ENCODE results near the gene SMCO2.

The SMCO2 gene

GRCh38 chr12:27453421-27453820, 6.9 kb downstream of the SMCO2 start:
- no peak for FAIRE-seq

DNA sequence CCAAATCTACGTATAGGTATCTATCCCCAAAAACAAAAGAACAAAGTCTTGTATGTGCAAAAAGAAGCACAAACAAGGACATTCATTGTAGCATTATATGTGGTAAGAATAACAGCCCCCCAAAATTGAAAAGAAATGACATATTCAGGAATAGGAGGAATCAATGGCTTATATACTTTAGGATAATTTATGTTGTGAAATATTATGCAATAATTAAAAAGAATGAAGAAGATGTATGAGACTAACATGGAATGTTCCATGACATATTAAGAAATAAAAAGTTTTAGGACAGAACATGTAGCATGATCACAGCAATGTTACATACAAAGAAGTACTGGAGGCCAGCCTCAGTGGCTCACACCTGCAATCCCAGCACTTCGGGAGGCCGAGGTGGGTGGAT, 9.1 kb downstream of the SMCO2 start:
- FAIRE-seq: no peak
- DNase-seq (ENCODE audit: low spot score): no peak

More at GRCh38 chr12:27453421-27453820, 6.9 kb downstream of the SMCO2 start:
- DNase-seq (ENCODE audit: low spot score): no peak

DNA sequence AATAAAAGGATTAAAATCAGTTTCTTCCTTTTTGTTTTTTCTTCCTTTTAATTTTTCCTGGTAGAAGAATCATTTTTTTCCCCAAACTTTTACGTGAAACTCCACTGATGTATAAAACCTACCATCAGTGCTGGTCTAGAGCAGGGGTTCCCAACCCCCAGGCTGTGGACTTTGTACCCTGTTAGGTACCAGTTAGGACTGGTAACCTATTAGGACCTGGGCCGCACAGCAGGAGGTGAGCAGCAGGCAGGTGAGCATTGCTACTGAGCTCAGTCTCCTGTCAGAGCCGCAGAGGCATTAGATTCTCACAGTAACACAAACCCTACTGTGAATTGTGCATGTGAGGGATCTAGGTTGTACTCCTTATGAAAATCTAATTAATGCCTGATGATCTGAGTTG, 10.1 kb downstream of the SMCO2 start:
- FAIRE-seq (no peak), DNase-seq (ENCODE audit: low spot score) (no peak)

GRCh38 chr12:27460471-27460978, 14.0 kb downstream of the SMCO2 start:
- FAIRE-seq: no peak
- peak; percentile 43 for DNase-seq (ENCODE audit: low spot score)

GRCh38 chr12:27462151-27462694, 15.7 kb downstream of the SMCO2 start:
- peak; percentile 21 for DNase-seq (ENCODE audit: low spot score)
- FAIRE-seq: peak; percentile 52

DNA sequence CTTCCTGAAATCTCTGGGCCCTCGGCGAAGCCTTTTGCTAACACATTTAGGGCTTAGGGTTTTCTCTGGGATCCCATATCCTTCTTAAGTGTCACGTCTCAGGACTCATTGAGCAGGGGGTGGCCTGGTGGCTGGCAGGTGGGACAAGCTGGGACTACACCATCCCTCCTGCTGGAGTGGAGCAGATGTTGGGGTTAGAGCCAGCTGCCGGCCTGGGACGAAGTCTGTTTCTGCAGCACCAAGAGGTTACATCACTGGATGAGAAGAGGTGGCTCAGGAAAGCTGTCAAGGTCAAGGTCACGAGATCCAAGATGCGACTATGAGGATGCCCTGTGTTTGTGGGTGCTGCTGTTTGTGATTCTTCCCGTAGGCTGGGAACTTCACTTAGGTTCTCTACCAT, 16.3 kb downstream of the SMCO2 start:
- no peak for DNase-seq (ENCODE audit: low spot score)

DNA sequence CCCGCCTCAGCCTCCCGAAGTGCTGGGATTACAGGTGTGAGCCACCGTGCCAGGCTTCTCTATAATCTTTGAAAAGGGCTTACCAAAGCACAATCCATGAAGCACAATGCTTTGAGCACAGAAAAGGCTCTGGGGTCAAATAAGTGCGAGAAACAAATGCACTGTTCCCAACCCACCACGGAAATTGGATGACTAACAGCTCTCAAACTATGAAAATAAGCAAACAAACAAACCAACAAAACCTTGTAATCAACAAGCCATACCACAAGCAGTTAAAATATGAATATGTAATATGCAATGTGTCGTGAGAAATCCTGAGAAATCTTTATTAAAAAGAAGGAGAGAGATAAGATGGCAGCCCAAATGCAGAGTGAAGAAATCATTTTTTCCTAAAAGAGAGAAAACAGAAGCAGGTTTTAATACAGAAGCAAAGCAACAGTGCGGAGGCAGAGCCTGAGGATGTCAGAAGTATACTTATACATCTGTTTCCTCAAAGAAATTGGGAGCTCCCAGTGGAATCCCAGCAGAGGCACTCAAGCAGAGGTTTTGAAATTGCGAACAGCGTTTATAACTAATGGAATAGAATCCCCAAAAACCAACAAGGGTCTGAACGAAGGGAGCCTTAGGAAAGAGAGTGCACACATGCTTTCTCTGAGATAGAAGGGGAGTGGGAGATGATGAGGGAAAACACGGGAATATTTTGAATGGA, 17.1 kb downstream of the SMCO2 start:
- DNase-seq (ENCODE audit: low spot score) (no peak), FAIRE-seq (no peak)

More for the DNA sequence above, 16.3 kb downstream of the SMCO2 start:
- FAIRE-seq: no peak

GRCh38 chr12:27464220-27464554, 17.7 kb downstream of the SMCO2 start:
- DNase-seq (ENCODE audit: low spot score): no peak
- FAIRE-seq: no peak

GRCh38 chr12:27467641-27468040, 21.1 kb downstream of the SMCO2 start:
- no peak for FAIRE-seq
- no peak for DNase-seq (ENCODE audit: low spot score)

DNA sequence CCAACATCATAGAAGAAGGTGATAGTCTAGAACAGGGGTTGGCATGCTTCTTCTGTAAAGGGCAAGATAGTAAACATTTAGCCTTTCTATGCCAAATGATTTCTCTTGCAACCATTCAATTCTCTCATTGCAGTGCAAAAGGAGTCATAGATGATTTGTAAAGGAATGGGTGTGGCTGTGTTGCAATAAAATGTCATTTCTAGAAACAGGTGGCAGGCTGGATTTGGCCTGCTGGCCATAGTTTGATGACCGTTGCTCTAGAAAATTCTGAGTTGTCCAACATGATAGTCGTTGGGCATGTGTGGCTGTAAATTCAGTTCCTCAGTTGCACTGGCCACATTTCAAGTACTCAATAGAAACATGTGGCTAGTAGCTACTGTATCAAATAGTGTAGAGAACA, 21.7 kb downstream of the SMCO2 start:
- DNase-seq (ENCODE audit: low spot score) (no peak), FAIRE-seq (no peak)

GRCh38 chr12:27469176-27469736, 22.7 kb downstream of the SMCO2 start:
- DNase-seq (ENCODE audit: low spot score) (no peak), FAIRE-seq (no peak)

DNA sequence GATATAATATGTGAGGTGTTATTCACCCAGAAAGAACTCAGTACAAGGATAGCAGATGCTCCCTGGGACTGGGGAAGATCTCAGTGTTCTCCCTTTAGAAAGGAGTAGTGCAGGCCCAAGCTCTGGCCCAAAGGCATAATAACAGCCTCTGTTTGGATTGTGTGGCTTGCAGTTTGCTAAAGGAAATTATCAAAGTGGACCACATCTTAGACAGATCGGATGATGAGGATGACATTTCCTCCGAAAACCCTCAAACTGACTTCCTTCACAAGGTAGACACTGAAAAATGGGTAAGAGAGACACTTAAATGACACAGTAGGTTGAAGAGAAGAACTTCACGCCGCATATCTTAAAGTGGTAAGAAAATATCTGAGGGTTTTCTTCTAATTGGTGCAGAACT, 26.1 kb downstream of the SMCO2 start:
- DNase-seq (ENCODE audit: low spot score) (no peak), FAIRE-seq (no peak)

GRCh38 chr12:27474344-27474743, 27.8 kb downstream of the SMCO2 start:
- FAIRE-seq (peak; percentile 81), DNase-seq (ENCODE audit: low spot score) (peak; percentile 64)

- DNase-seq (ENCODE audit: low spot score): no peak
These were observed 30.5 kb downstream of the SMCO2 start for GRCh38 chr12:27477049-27477448.

DNA sequence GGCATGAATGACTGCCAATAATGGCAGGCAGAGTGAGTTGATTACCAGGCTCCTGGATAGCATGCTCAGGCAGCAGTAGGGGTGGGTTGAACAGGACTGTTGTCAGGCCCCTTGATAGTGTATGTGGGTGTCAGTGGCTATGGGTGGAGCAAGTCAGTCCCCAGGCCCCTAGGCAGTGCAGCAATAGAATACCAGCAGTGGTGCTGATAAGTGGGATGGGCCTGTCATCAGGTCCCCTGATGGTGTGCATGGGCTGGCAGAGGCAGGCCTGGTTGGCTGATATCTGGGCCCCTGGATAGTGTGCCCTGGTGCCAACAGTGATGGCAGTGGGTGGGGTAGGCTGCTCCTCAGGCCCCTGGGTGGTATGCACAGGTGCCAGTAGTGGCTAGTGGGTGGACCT, 32.4 kb downstream of the SMCO2 start:
- DNase-seq (ENCODE audit: low spot score) (no peak), FAIRE-seq (no peak)

More at GRCh38 chr12:27477049-27477448, 30.5 kb downstream of the SMCO2 start:
- no peak for FAIRE-seq

GRCh38 chr12:27480016-27480415, 33.5 kb downstream of the SMCO2 start:
- DNase-seq (ENCODE audit: low spot score) (no peak), FAIRE-seq (no peak)

DNA sequence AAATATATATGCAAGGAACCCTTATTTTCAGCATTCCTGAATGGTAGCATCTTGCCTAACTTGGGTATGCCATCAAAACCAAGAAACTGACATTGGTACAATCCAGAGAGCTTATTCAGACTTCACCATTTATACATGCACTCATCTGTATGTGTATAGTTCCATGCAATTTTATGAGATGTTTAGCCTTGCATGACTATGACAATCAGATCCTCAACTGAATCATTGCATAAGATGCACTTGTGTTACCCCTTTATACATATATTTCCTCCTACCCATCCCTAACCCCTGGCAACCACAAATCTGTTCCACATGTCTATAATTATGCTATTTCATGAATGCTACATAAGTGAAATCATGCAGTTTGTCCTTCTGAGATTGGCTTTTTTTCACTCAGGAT, 40.4 kb downstream of the SMCO2 start:
- no peak for DNase-seq (ENCODE audit: low spot score)
- no peak for FAIRE-seq

DNA sequence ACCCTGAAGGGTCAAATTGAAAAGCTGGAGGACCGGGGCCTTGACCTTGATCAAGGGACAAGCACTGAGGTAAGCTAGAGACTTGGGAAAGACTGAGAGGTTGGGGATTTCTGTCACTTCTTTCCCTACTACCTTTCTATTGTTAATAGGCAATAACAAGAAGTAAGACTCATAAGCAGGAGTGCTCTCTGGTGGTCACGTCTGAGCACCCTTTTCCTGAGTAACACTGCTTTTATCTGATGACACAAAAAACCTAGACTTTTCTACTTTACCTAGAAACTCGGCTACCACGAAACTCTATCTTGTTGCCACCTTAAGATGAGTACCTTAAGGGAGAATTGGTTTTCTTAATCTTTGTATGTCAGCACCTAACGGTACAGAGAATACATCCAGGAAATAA, 41.9 kb downstream of the SMCO2 start:
- FAIRE-seq: no peak
- no peak for DNase-seq (ENCODE audit: low spot score)

DNA sequence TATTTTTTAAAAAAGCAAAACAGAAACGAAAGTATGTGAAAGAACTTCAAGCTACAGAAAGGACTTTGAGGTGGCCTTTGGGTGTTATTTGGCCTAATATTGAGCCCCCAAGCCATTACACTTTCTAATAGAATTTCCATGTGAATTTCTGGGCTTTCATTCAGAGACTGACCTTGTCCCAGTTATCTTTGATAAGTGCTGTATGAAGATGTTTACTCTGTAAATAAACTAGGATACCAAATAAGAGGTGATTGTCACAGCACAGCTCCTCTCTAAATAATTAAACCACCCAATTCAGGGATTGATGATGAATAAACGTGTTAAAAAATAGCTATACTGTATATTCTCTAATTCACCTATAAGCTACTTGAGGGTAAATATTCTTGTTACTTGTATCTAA, 44.7 kb downstream of the SMCO2 start:
- FAIRE-seq: no peak
- DNase-seq (ENCODE audit: low spot score): no peak

DNA sequence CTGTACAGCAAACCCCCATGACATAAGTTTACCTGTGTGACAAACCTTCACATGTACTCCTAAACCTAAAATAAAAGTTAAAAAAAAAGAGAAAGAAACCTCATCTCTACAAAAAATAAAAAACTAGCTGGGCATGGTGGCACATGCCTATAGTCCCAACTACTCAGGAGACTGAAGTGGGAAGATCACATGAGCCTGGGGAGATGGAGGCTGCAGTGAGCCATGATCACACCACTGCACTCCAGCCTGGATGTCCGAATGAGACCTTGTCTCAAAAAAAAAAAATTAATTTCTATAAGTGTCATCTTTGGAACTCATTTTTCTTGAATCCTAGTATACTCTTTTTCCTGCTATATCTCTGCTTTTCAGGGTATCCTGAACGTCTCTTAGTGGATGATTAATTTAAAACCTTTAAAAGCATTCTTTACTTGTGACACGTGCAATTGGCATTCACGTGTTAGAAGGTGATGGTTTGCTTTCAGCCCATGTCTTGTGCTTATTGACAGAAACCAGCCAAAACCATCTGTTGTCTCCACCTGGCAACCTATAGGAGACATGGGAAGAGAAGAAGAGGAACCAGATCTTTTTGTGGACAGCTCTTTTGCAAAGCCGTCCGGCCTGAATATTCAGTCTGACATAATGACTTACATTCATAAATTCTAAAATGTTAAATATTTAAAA, 46.9 kb downstream of the SMCO2 start:
- FAIRE-seq: peak; percentile 40
- peak; percentile 35 for DNase-seq (ENCODE audit: low spot score)

DNA sequence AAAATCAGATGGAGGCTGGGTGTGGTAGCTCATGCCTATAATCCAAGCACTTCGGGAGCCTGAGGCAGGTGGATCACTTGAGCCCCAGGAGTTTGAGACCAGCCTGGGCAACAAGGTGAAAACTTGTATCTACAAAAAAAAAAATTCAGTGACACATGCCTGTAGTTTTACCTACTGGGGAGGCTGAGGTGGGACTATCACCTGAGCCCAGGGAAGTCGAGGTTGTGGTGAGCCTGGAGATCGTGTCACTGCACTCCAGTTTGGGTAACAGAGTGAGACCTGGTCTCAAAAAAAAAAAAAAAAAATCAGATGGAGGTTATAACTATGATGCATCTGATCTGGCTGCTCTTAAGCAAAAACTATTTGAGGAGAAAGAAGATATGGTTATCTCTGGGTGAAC, 50.9 kb downstream of the SMCO2 start:
- FAIRE-seq (no peak), DNase-seq (ENCODE audit: low spot score) (no peak)

DNA sequence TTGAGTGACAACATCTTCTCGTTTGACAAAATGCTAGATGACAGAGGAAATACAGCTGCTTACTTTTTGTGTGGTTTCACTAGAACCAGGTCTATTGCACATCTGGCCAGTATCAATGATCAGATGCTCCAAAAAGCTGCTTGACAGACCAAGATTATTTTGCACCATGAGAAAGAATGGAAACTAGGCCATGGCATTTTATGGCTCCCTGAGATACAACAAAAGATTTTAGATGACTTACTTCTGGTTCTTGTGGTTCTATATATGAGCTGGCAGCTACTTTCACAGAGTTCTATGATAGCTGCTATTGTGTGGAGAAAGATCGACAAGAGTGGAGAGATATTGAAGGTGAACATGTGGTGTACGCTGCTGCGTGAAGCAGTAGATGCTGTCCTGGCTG, 51.6 kb downstream of the SMCO2 start:
- no peak for DNase-seq (ENCODE audit: low spot score)
- FAIRE-seq: no peak

All from RCC 7860 (cell line).